K562 (cell line): Measurements from ENCODE around the gene FRRS1L. TPM values are rescaled to one million over a fixed set of nuclear protein-coding genes. Genes with fewer than 3 reads are reported as not detected.

Experiments used
- ATF7 ChIP-seq: fragments of 450-650 bp; IDR thresholded peaks from 2 replicates; pipeline ENCODE4 v1.7.1; 2014; ENCODE audit warnings: mild to moderate bottlenecking, moderate library complexity
- CLOCK ChIP-seq: fragments of 250-450 bp; sonication (Bioruptor Pico); IDR thresholded peaks from 2 replicates; pipeline ENCODE4 v1.4.0; 2020; ENCODE audit warnings: mild to moderate bottlenecking, moderate library complexity, borderline replicate concordance
- HIVEP1 ChIP-seq: fragments of 250-450 bp; sonication (Bioruptor Pico); IDR thresholded peaks from 2 replicates; pipeline ENCODE4 v1.4.0; 2020; ENCODE audit warnings: mild to moderate bottlenecking
- IRF2 ChIP-seq: sonication (generic); formaldehyde crosslinking; IDR thresholded peaks from 2 replicates; pipeline ENCODE4 v1.8.1; 2022; ENCODE audit warnings: mild to moderate bottlenecking, missing genetic modification reagents
- KDM1A ChIP-seq, 2 experiments: fragments of 450-650 bp; IDR thresholded peaks; 2 replicates each; pipeline ENCODE4 v1.6.1; 2016; ENCODE audit warnings: mild to moderate bottlenecking in 2 of 2
- MTA1 ChIP-seq: fragments of 450-650 bp; IDR thresholded peaks from 2 replicates; pipeline ENCODE4 v1.6.1; 2017; ENCODE audit warnings: borderline replicate concordance
- NFYB ChIP-seq: IDR thresholded peaks from 2 replicates; pipeline ENCODE4 v1.6.1; 2011; ENCODE audit warnings: mild to moderate bottlenecking, moderate library complexity; ENCODE audit not compliant: insufficient read length; ENCODE audit errors: extremely low read depth
- POLR2B ChIP-seq: fragments of 450-650 bp; IDR thresholded peaks from 2 replicates; pipeline ENCODE4 v1.6.1; 2018; ENCODE audit warnings: low read depth; ENCODE audit not compliant: partially characterized antibody
- POU5F1 ChIP-seq: fragments of 150-350 bp; IDR thresholded peaks from 2 replicates; pipeline ENCODE4 v1.6.1; 2014; ENCODE audit warnings: borderline replicate concordance, low read length, low read depth, mild to moderate bottlenecking; ENCODE audit not compliant: partially characterized antibody
- PTTG1 ChIP-seq: fragments of 450-650 bp; IDR thresholded peaks from 2 replicates; pipeline ENCODE4 v1.6.1; 2016; ENCODE audit warnings: low read depth, mild to moderate bottlenecking, missing genetic modification characterization, missing compliant biosample characterization
- RBBP5 ChIP-seq: fragments of 200-600 bp; sonication (generic); IDR thresholded peaks from 2 replicates; pipeline ENCODE4 v1.6.1; 2012; ENCODE audit warnings: borderline replicate concordance, mild to moderate bottlenecking, low read length, control low read depth, inconsistent platforms; ENCODE audit not compliant: insufficient read depth, poor library complexity, severe bottlenecking
- TEAD4 ChIP-seq, 2 experiments: sonication (generic) in 1 of 2; formaldehyde crosslinking in 1 of 2; IDR thresholded peaks; 2 replicates each; pipeline versions ENCODE4 v1.6.1 to v1.8.0; 2012 to 2022; ENCODE audit warnings: borderline replicate concordance in 1 of 2, inconsistent platforms in 1 of 2, low read length in 1 of 2, mild to moderate bottlenecking in 1 of 2, missing genetic modification reagents in 1 of 2
- USF1 ChIP-seq: sonication (generic); formaldehyde crosslinking; IDR thresholded peaks from 2 replicates; pipeline ENCODE4 v1.9.0; 2022; ENCODE audit warnings: mild to moderate bottlenecking, missing genetic modification reagents
- ZBTB1 ChIP-seq: sonication (generic); formaldehyde crosslinking; IDR thresholded peaks from 2 replicates; pipeline ENCODE4 v1.8.1; 2023; ENCODE audit warnings: missing genetic modification reagents, low read depth, mild to moderate bottlenecking, borderline replicate concordance
- ZBTB9 ChIP-seq: fragments of 450-650 bp; formaldehyde crosslinking; IDR thresholded peaks from 2 replicates; pipeline ENCODE4 v1.4.0; 2020; ENCODE audit warnings: mild to moderate bottlenecking, moderate library complexity
- ZC3H4 ChIP-seq: sonication (generic); formaldehyde crosslinking; IDR thresholded peaks from 2 replicates; pipeline ENCODE4 v1.9.0; 2021; ENCODE audit warnings: missing genetic modification reagents, borderline replicate concordance
- ZFP91 ChIP-seq: sonication (generic); formaldehyde crosslinking; IDR thresholded peaks from 2 replicates; pipeline ENCODE4 v1.8.0; 2022; ENCODE audit warnings: mild to moderate bottlenecking, missing genetic modification reagents
- ZNF324 ChIP-seq: fragments of 250-450 bp; sonication (Bioruptor Pico); IDR thresholded peaks from 2 replicates; pipeline ENCODE4 v1.4.0; 2020; ENCODE audit warnings: mild to moderate bottlenecking
- ZNF551 ChIP-seq: fragments of 250-450 bp; sonication (Bioruptor Pico); IDR thresholded peaks from 2 replicates; pipeline ENCODE4 v1.5.0; 2021; ENCODE audit warnings: mild to moderate bottlenecking, moderate library complexity
- polyA plus RNA-seq, 8 experiments: library from polyadenylated mRNA; depleted of rRNA in 4 of 8; stranded (reverse) in 5 of 8; unstranded in 3 of 8; fragments of >200 nt; fragmentation: Nextera tagmentation in 2 of 8; fragmentation: Illumina TruSeq in 1 of 8; extraction: Ambion mirVana in 2 of 8; extraction: Trizol in 1 of 8; gene quantifications; 2 replicates each; pipeline versions ENCODE4 v1.2.1 to v1.2.3, GENCODE V29; 2011 to 2014; ENCODE audit warnings: inconsistent platforms in 1 of 8, missing spikeins in 1 of 8
- total RNA-seq, 7 experiments: library from RNA; depleted of rRNA in 6 of 7; stranded (reverse); fragments of >200 nt in 6 of 7; fragmentation: Illumina TruSeq in 2 of 7; extraction: Trizol in 2 of 7; gene quantifications; 2 replicates each; pipeline versions ENCODE4 v1.2.1 to v1.2.3, GENCODE V29; 2011 to 2021; ENCODE audit warnings: low replicate concordance in 1 of 7

Gene FRRS1L
- total and polyA plus RNA-seq, 9 of the 15 experiments (the other 6 are each of a cell fraction or from before 2014, with no cell fraction given): under 0.01 to 0.04 (median 0.03) TPM; not detected in 5

GRCh38 chr9:109119439-109120203 is 47.4 kb downstream of the FRRS1L start, which contains the start of gene TMEM245 (continued):
- TF ChIP-seq POLR2B (no peak), RBBP5 (peak; percentile 95), KDM1A (IDR thresholded peaks at IDR 0.05) (no peak), PTTG1 (tag) (no peak), HIVEP1 (no peak), ZNF324 (CRISPR knock-in tag) (no peak), NFYB (peak; percentile 35), POU5F1 (no peak), ZC3H4 (CRISPR knock-in tag) (peak; percentile 77; the same call in 1 of the 2 replicates), ZBTB1 (CRISPR knock-in tag) (no peak; the same call in 1 of the 2 replicates), ZBTB9 (CRISPR knock-in tag) (no peak), TEAD4 (IDR thresholded peaks at IDR 0.05; ENCODE audit: low read length) (no peak), TEAD4 (CRISPR knock-in tag; IDR thresholded peaks at IDR 0.05; ENCODE audit: borderline replicate concordance) (0 out of 2 replicates have a peak, but pooled peaks have one; percentile 35), CLOCK (CRISPR knock-in tag) (no peak), ATF7 (peak; percentile 82), ZNF551 (CRISPR knock-in tag) (no peak), ZFP91 (CRISPR knock-in tag) (no peak), MTA1 (no peak), USF1 (no peak), IRF2 (CRISPR knock-in tag) (no peak; the same call in 1 of the 2 replicates)
